Thoracic aorta (tissue), 2 donors: Measurements from ENCODE around the gene BNIP1. TPM values are rescaled to one million over a fixed set of nuclear protein-coding genes. Genes with fewer than 3 reads are reported as not detected.

Source experiments
- ATAC-seq: fragments of 150-250 bp; one replicate; pipeline ENCODE4 v1.8.0; 2017; ENCODE audit warnings: low read depth; ENCODE audit not compliant: insufficient number of reproducible peaks, low FRiP score
- DNase-seq: peaks from one replicate; pipeline ENCODE4 v3.0.0-alpha.2; 2020; ENCODE audit warnings: low spot score
- H3K27ac ChIP-seq, 2 donors: fragments of 200-600 bp; sonication (generic); 1 replicate in 1 of 2; 2 replicates in 1 of 2; pipeline ENCODE4 v1.5.1; 2016; ENCODE audit warnings: mild to moderate bottlenecking in 2 of 2, moderate library complexity in 2 of 2
- H3K27me3 ChIP-seq: fragments of 200-600 bp; sonication (generic); replicated peaks from 2 replicates; pipeline ENCODE4 v1.6.0; 2016; ENCODE audit warnings: mild to moderate bottlenecking; ENCODE audit not compliant: insufficient read depth
- H3K36me3 ChIP-seq: fragments of 200-600 bp; sonication (generic); one replicate; pipeline ENCODE4 v1.5.1; 2016
- H3K4me1 ChIP-seq, 2 donors: fragments of 200-600 bp; sonication (generic); 1 replicate in 1 of 2; 2 replicates in 1 of 2; pipeline versions ENCODE4 v1.5.1 to v1.6.0; 2016; ENCODE audit warnings: low read depth in 2 of 2, mild to moderate bottlenecking in 1 of 2; ENCODE audit not compliant: control insufficient read depth in 1 of 2
- H3K4me3 ChIP-seq: fragments of 200-600 bp; sonication (generic); 2 replicates; pipeline ENCODE4 v1.5.1; 2016; ENCODE audit warnings: mild to moderate bottlenecking
- H3K9me3 ChIP-seq: fragments of 200-600 bp; sonication (generic); 2 replicates; pipeline ENCODE4 v1.5.1; 2016
- CTCF ChIP-seq: fragments of 200-600 bp; sonication (generic); IDR thresholded peaks from one replicate; pipeline ENCODE4 v1.5.1; 2019; ENCODE audit warnings: antibody characterized with exemption
- total RNA-seq, 2 donors: library from RNA; depleted of rRNA; stranded (reverse); fragments of >200 nt; gene quantifications; one replicate each; pipeline versions ENCODE4 v1.1.0 to v1.2.3, GENCODE V29; 2016

BNIP1 gene
- total RNA-seq, 2 donors from 2014 or later, result 4.9 to 7.8 TPM

DNA sequence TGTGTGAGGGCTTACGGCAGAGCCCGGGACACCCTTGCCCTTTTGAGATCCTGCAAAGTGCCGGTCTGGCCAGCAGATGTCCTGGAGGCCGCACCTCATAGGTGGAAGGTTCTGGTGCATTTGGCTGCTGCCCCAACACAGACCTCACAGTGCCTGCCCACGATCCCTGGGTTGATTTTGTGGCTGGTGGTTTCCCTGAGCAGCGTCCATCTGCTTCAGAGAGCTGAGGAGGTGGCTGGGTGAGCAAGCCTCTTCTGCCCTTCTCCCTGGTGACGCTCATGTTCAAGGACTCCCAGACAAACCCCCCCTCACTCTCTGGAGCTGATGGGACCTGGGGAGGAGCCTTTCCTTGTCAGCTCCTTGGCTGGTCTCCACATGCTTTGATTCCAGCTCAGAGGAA is 18.9 kb downstream of the BNIP1 start:
- Histone ChIP-seq H3K4me3 (no peak overlapping the region), H3K27me3 (no peaks in the 10 kb centered on the region), H3K4me1 (no peaks in the 10 kb centered on the region), H3K36me3 (peaks cover 30% of the 10 kb centered on the region), H3K9me3 (no peaks in the 10 kb centered on the region), H3K27ac (no peak overlapping the region)
- ATAC-seq, result no peak
- no peak for DNase-seq
- no peak for TF ChIP-seq CTCF

DNA sequence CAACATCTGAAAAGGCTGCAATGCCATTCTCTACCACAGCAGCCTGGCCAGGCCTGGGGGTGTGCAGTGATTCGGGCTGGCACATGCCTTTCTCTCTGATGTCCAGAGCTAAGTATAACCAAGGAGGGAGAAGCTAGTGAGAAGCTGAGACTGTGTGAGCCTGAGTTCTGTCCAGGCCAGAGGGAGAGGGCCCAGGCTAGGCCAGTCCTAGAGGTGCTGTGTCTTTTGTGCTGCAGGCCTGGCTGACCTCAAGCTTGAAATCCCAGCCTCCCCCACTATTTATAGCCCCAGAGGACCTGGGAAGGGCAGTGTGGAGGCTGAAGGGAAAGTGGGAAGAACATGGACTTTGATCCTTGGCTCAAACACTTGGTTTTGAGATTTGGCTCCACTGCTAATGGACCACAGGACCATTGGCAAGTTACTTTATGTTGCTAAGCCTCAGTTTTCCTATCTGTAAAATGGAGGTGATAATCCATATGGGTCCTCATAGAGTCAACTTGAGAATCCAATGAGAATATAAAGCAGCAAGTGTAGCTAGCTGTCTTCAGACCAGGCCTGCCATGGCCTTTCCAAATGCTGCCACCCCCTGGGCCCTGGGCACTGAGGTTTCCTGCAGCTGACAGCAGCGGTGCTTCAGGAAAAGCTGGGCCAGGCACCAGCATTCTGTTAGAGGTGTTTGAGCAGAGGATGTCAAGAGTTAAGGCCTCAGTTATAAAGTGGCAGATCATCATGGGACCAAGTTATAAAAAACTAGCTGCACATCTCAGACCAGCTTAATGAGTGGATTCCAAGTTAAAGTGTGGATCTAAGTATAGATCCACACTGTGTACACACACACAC is 21.1 kb downstream of the BNIP1 start:
- Histone ChIP-seq H3K36me3 (peaks cover 22% of the 10 kb centered on the region), H3K9me3 (no peaks in the 10 kb centered on the region), H3K4me1 (no peaks in the 10 kb centered on the region), H3K4me3 (no peak overlapping the region), H3K27me3 (no peaks in the 10 kb centered on the region), H3K27ac (no peak overlapping the region)
- no peak for DNase-seq
- TF ChIP-seq CTCF, result no peak
- no peak for ATAC-seq

DNA sequence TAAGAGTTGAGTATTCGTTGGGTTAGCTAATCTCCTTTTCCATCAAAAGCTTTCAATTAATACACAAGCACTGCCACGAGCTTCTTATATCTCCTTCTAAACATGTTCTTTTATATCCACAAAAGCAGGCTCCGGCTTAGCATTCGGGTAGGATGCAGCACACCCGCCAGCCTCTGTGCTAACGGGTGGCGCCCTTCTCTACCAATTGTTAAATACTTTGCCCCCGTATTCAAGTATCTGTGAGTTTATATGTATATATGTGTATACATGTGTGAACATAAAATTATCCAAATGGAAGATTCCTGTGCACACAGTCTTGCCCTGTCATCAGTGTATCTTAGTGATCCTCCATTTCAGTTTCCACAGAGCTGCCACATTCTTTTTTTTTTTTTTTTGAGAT is 27.8 kb downstream of the BNIP1 start:
- ATAC-seq, result no peak

GRCh38 chr5:173175523-173175922 is 31.2 kb downstream of the BNIP1 start:
- Histone ChIP-seq H3K27me3 (no peaks in the 10 kb centered on the region), H3K36me3 (no peaks in the 10 kb centered on the region), H3K4me3 (no peak overlapping the region), H3K9me3 (peaks cover 5% of the 10 kb centered on the region), H3K27ac (no peak overlapping the region), H3K4me1 (no peaks in the 10 kb centered on the region)
- DNase-seq (no peak), ATAC-seq (no peak)
- TF ChIP-seq CTCF, result no peak

More for the DNA sequence above, 27.8 kb downstream of the BNIP1 start:
- DNase-seq, result no peak
- Histone ChIP-seq H3K9me3 (no peaks in the 10 kb centered on the region), H3K4me3 (no peak overlapping the region), H3K4me1 (no peaks in the 10 kb centered on the region), H3K36me3 (no peaks in the 10 kb centered on the region), H3K27ac (no peak overlapping the region), H3K27me3 (no peaks in the 10 kb centered on the region)
- TF ChIP-seq CTCF, result no peak

- no peak overlapping the region for H3K27ac ChIP-seq
- H3K4me3 ChIP-seq, result no peak overlapping the region
- DNase-seq (no peak), ATAC-seq (no peak)
- H3K36me3 ChIP-seq, result no peaks in the 10 kb centered on the region
- TF ChIP-seq CTCF, result no peak
- H3K4me1 ChIP-seq, result no peaks in the 10 kb centered on the region
- H3K9me3 ChIP-seq, result peaks cover 5% of the 10 kb centered on the region
- H3K27me3 ChIP-seq, result no peaks in the 10 kb centered on the region
Observed at GRCh38 chr5:173178369-173178910, 34.1 kb downstream of the BNIP1 start.
